Right lobe of liver (tissue), 6 donors: ENCODE results near the gene KIF12. TPM values are rescaled to one million over a fixed set of nuclear protein-coding genes. Genes with fewer than 3 reads are reported as not detected.

ENCODE experiments used
- ATAC-seq, 4 donors: fragments of 200-7000 bp; cut with Tn5 transposase; one replicate each; pipeline ENCODE4 v1.9.1; 2020; ENCODE audit warnings: mild to moderate bottlenecking in 4 of 4, moderate library complexity in 4 of 4
- DNase-seq, 3 donors: peaks; one replicate each; pipeline ENCODE4 v3.0.0-alpha.2; 2020
- H3K27ac ChIP-seq, 3 donors: fragments of 200-600 bp; one replicate each; pipeline ENCODE4 v1.8.0; 2022
- H3K27me3 ChIP-seq, 2 donors: fragments of 200-600 bp; one replicate each; pipeline ENCODE4 v1.8.0; 2022
- H3K36me3 ChIP-seq, 4 donors: fragments of 200-600 bp; sonication (generic) in 1 of 4; one replicate each; pipeline versions ENCODE4 v1.5.1 to v1.8.0; 2017 to 2022; ENCODE audit warnings: control low read depth in 1 of 4
- H3K4me1 ChIP-seq, 4 donors: fragments of 200-600 bp; sonication (generic) in 1 of 4; one replicate each; pipeline versions ENCODE4 v1.5.1 to v1.8.0; 2017 to 2022; ENCODE audit warnings: control low read depth in 1 of 4
- H3K4me3 ChIP-seq, 3 donors: fragments of 200-600 bp; one replicate each; pipeline ENCODE4 v1.8.0; 2022
- H3K9me3 ChIP-seq, 4 donors: fragments of 200-600 bp; sonication (generic) in 1 of 4; one replicate each; pipeline versions ENCODE4 v1.5.1 to v1.8.0; 2017 to 2022; ENCODE audit warnings: control low read depth in 1 of 4
- CTCF ChIP-seq, 4 donors: fragments of 200-600 bp in 3 of 4; fragments of 450-650 bp in 1 of 4; IDR thresholded peaks; one replicate each; pipeline versions ENCODE4 v1.5.1 to v1.8.0; 2016 to 2022; ENCODE audit warnings: antibody characterized with exemption in 4 of 4, mild to moderate bottlenecking in 2 of 4
- POLR2A ChIP-seq: fragments of 450-650 bp; IDR thresholded peaks from one replicate; pipeline ENCODE4 v1.6.1; 2017; ENCODE audit warnings: antibody characterized with exemption, mild to moderate bottlenecking
- WGBS: methylation state at CpG from one replicate; pipeline ENCODE4 v1.1.6; 2018; ENCODE audit warnings: low coverage, low lambda C conversion rate; ENCODE audit not compliant: insufficient coverage; ENCODE audit errors: missing lambda C conversion rate; 5-methylcytosine and 5-hydroxymethylcytosine counted together
- intact Hi-C, 2 donors: fragments of 100-400 bp; cut with DNase I; formaldehyde crosslinking; loops; one replicate each; pipeline versions ENCODE4 v1.11.2 to v1.14.1; 2022
- total RNA-seq, 6 experiments: library from RNA; depleted of rRNA in 2 of 6; stranded (reverse); fragments of >200 nt in 2 of 6; fragmentation: NEBNext Ultra II Directional in 3 of 6; extraction: Animal tissue kit (Norgen Biotek cat#: 25700) in 3 of 6; gene quantifications; one replicate each; pipeline versions ENCODE4 v1.1.0 to v1.2.4, GENCODE V29; 2016 to 2023
- donor health status: DM: no; HTN: yes; CAD: no.
- donor health status: DM: no; HTN: no; CAD: no.
- donor health status: DM: no; HTN: no; CAD: no.
- donor health status: DM: no; HTN: yes; CAD: no.
- donor health status: DM: no; HTN: yes; CAD: no.

The KIF12 gene
- total RNA-seq, 6 experiments from 2014 or later = 3.1 to 24.3 (median 14.2) TPM

GRCh38 chr9:114077162-114077837 lies 21.8 kb downstream of the KIF12 start:
- intact Hi-C loops = no loop called here
- TF ChIP-seq POLR2A (peak; percentile 7), CTCF (IDR thresholded peaks at IDR 0.05) (no peak)
- no peaks in the 10 kb centered on the region for H3K9me3 ChIP-seq
- H3K4me3 ChIP-seq = peak overlapping the region; percentile 70 to 98 (median 91)
- peak; percentile 66 to 82 (median 80) for DNase-seq
- WGBS = 27% methylated on average over 2 of the region's 7 CpGs
- peaks cover 0 to 46% (median 25%) of the 10 kb centered on the region in 4 donors for H3K36me3 ChIP-seq
- peak overlapping the region; percentile 63 to 76 (median 70) for H3K27ac ChIP-seq
- peak in 3 of 4 donors; percentile 0 to 6 (median 1) for ATAC-seq
- no peaks in the 10 kb centered on the region for H3K27me3 ChIP-seq
- H3K4me1 ChIP-seq = peaks cover 0 to 52% (median 18%) of the 10 kb centered on the region in 4 donors

GRCh38 chr9:114076237-114077161 lies 22.6 kb downstream of the KIF12 start:
- peak in 3 of 4 donors; percentile 6 to 19 (median 16) for ATAC-seq
- peak overlapping the region; percentile 70 to 98 (median 91) for H3K4me3 ChIP-seq
- peak in 2 of 3 donors; percentile 59 to 72 for DNase-seq
- no peaks in the 10 kb centered on the region for H3K27me3 ChIP-seq
- H3K27ac ChIP-seq = peak overlapping the region; percentile 63 to 76 (median 70)
- H3K4me1 ChIP-seq = peaks cover 0 to 54% (median 15%) of the 10 kb centered on the region in 4 donors
- 30% methylated on average over 5 of the region's 14 CpGs for WGBS
- H3K9me3 ChIP-seq = no peaks in the 10 kb centered on the region
- intact Hi-C loops = no loop called here
- peak in 3 of 4 donors; percentile 21 to 35 (median 23) for TF ChIP-seq CTCF (IDR thresholded peaks at IDR 0.05)
- no peak for TF ChIP-seq POLR2A
- peaks cover 0 to 54% (median 28%) of the 10 kb centered on the region in 4 donors for H3K36me3 ChIP-seq

GRCh38 chr9:114075602-114076001 lies 23.5 kb downstream of the KIF12 start:
- 20% methylated on average over 4 of the region's 4 CpGs for WGBS
- Histone ChIP-seq H3K4me1 (peaks cover 0 to 58% (median 13%) of the 10 kb centered on the region in 4 donors), H3K36me3 (peaks cover 0 to 63% (median 33%) of the 10 kb centered on the region in 4 donors), H3K4me3 (peak overlapping the region; percentile 70 to 98 (median 91)), H3K9me3 (no peaks in the 10 kb centered on the region), H3K27me3 (no peaks in the 10 kb centered on the region), H3K27ac (peak overlapping the region in 1 of 3 donors; percentile 76)
- TF ChIP-seq CTCF (IDR thresholded peaks at IDR 0.05) (no peak), POLR2A (no peak)
- DNase-seq (no peak), ATAC-seq (no peak)
- intact Hi-C loops = no loop called here

GRCh38 chr9:114072184-114073140 lies 26.6 kb downstream of the KIF12 start:
- DNase-seq (peak in 1 of 3 donors; percentile 76), ATAC-seq (peak; percentile 23 to 46 (median 36))
- Histone ChIP-seq H3K27me3 (no peaks in the 10 kb centered on the region), H3K4me1 (peaks cover 0 to 54% (median 7%) of the 10 kb centered on the region in 4 donors), H3K9me3 (no peaks in the 10 kb centered on the region), H3K27ac (no peak overlapping the region), H3K4me3 (peak overlapping the region in 2 of 3 donors; percentile 6 to 16), H3K36me3 (peaks cover 0 to 94% (median 49%) of the 10 kb centered on the region in 4 donors)
- WGBS = 58% methylated on average over 4 of the region's 14 CpGs
- intact Hi-C loops = no loop called here
- TF ChIP-seq CTCF (IDR thresholded peaks at IDR 0.05) = no peak
- TF ChIP-seq POLR2A = no peak
